Stimulated activated CD4-positive, alpha-beta T cell treated with anti-CD3 and anti-CD28 coated beads, Interleukin-4, amount 100 ng/mL, for 48 hours (primary cell): ENCODE data around the gene YPEL2.
"Not testable (repeated sequence)": the region's sequence is repeated elsewhere in the genome, so short reads cannot be mapped to it uniquely, and the experiment has no call there.

Experiments
- DNase-seq, 2 donors: peaks; one replicate each; pipeline ENCODE4 v3.0.0-alpha.2; 2020; ENCODE audit warnings: low read depth in 2 of 2

The YPEL2 gene

GRCh38 chr17:59406808-59407381 is 75.4 kb downstream of the YPEL2 start:
- DNase-seq, result no peak

- DNase-seq, result no peak
These were observed 78.0 kb downstream of the YPEL2 start for GRCh38 chr17:59409336-59410048.

- no peak for DNase-seq
These were observed 78.6 kb downstream of the YPEL2 start for GRCh38 chr17:59410049-59410437.

GRCh38 chr17:59412431-59412830 is 81.0 kb downstream of the YPEL2 start:
- DNase-seq, result not testable (repeated sequence)

- no peak for DNase-seq
These were observed 81.7 kb downstream of the YPEL2 start for GRCh38 chr17:59413014-59413766.

- DNase-seq, result no peak
These were observed 83.9 kb downstream of the YPEL2 start for GRCh38 chr17:59415397-59415796.

GRCh38 chr17:59416184-59416583 is 84.7 kb downstream of the YPEL2 start:
- DNase-seq, result no peak

- no peak for DNase-seq
These were observed 86.0 kb downstream of the YPEL2 start for GRCh38 chr17:59417452-59417851.

- DNase-seq, result no peak
These were observed 87.3 kb downstream of the YPEL2 start for GRCh38 chr17:59418732-59419166.

GRCh38 chr17:59420901-59421300 is 89.4 kb downstream of the YPEL2 start:
- DNase-seq, result no peak

- no peak for DNase-seq
These were observed 90.3 kb downstream of the YPEL2 start for GRCh38 chr17:59421722-59422121.

GRCh38 chr17:59423137-59423724 is 91.8 kb downstream of the YPEL2 start:
- no peak for DNase-seq

GRCh38 chr17:59423903-59424302 is 92.4 kb downstream of the YPEL2 start:
- DNase-seq, result no peak

GRCh38 chr17:59424331-59424730 is 92.9 kb downstream of the YPEL2 start:
- no peak for DNase-seq

GRCh38 chr17:59425085-59425931 is 93.9 kb downstream of the YPEL2 start:
- no peak for DNase-seq

- no peak for DNase-seq
These were observed 94.6 kb downstream of the YPEL2 start for GRCh38 chr17:59426031-59426430.

GRCh38 chr17:59427425-59427921 is 96.0 kb downstream of the YPEL2 start:
- DNase-seq, result peak; percentile 25 to 47

GRCh38 chr17:59427996-59428395 is 96.5 kb downstream of the YPEL2 start:
- no peak for DNase-seq

- no peak for DNase-seq
These were observed 97.5 kb downstream of the YPEL2 start for GRCh38 chr17:59428916-59429485.

GRCh38 chr17:59431601-59432000 is 100.1 kb downstream of the YPEL2 start:
- no peak for DNase-seq

- DNase-seq, result no peak
These were observed 101.2 kb downstream of the YPEL2 start for GRCh38 chr17:59432657-59433056.
